ENCODE data around the gene DCST2.

DNA sequence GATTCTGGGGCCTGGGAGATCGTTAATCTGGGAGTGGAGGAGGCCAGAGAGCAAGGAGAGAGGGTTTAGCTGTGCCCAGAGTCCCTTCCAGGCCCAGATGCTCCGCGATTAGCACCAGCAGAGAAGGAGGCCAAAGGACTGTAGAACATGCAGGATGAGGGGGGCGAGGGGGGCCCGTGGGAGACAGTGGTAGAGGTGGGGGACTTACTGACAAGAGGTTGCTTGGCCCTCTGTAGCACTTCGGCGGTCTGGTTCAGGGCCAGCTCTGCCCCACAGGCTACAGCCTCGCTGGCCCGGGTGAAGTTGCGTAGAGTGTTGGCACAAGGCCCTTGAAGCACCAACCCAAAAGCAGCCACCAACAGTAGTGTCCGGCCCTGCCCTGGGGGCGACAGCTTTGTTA lies 695 bp downstream of the DCST2 start:
- no peak for TF ChIP-seq YY1 (IDR thresholded peaks at IDR 0.05; ENCODE audit: insufficient read depth, insufficient read length)
- no peak for TF ChIP-seq SUZ12 (IDR thresholded peaks at IDR 0.05; ENCODE audit: extremely low read depth, insufficient read depth, insufficient read length)
